ENCODE results near the gene DENND1A.

Gene DENND1A

DNA sequence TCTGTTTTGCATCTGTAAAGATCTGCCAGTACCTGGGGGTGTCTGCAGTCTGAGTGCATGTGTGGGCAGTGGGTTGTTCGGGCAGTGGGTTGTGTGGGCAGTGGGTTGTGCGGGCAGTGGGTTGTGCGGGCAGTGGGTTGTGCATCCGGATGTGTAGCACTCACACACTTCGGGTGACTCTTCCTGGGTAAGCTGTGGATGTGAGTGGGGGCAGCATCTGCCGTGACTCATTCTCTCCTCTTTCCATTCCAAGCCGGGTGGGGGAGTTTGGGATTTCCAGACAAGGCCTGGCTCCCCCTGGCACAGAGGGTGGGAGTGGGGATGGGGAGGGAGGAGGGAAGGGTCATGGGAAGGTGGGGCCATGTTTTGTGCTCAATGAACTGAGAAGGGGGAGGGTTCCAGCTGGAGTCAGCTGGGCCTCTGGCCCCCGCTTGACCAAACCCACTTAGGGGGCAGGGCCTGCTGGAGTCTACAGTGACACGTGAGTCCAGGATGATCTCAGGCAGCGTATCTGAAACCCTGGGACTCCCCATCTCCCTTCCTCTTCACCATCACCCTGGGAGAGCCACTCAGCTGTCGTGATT is 565.6 kb downstream of the DENND1A start:
- no CpG with 5 or more reads among the region's 11 CpGs for WGBS, 2 donors (ENCODE audit: extremely low coverage in 2 of 2, insufficient read length in 2 of 2, insufficient replicate concordance in 1 of 2)
- H3K4me2 ChIP-seq (ENCODE audit: insufficient read depth, low read length, poor library complexity, severe bottlenecking) = no peak overlapping the region
- H3K4me1 ChIP-seq (ENCODE audit: control insufficient read depth in 2 of 2, insufficient read depth in 1 of 2, low read depth in 1 of 2, low read length in 2 of 2) = peaks cover 47 to 48% of the 10 kb centered on the region in 2 donors
- H2BK120ac ChIP-seq (ENCODE audit: low read depth, low read length) = no peak overlapping the region
- H3K79me1 ChIP-seq (ENCODE audit: low read depth, low read length) = peaks cover 33% of the 10 kb centered on the region
- peak overlapping the region; percentile 40 for H2BK5ac ChIP-seq (ENCODE audit: low read length)
- H3K4ac ChIP-seq (ENCODE audit: low read length) = no peak overlapping the region
- H2BK12ac ChIP-seq (ENCODE audit: low read length) = peak overlapping the region; percentile 95
- H2BK15ac ChIP-seq (ENCODE audit: low read length) = no peak overlapping the region
- no peak overlapping the region for H2AFZ ChIP-seq (ENCODE audit: low read length)
- peaks cover 33 to 80% of the 10 kb centered on the region in 2 donors for H3K36me3 ChIP-seq (replicated peaks in 1 of 2; ENCODE audit: control insufficient read depth in 2 of 2, insufficient read depth in 2 of 2, low read length in 2 of 2)
- no peak for DNase-seq (ENCODE audit: low spot score)
- no peak overlapping the region for H3K14ac ChIP-seq (ENCODE audit: low read length)
- peak overlapping the region; percentile 29 for H3K27ac ChIP-seq (replicated peaks; ENCODE audit: low read length)
- H3K18ac ChIP-seq (ENCODE audit: low read length) = peak overlapping the region; percentile 63
- no peak overlapping the region for H4K91ac ChIP-seq (ENCODE audit: low read depth, low read length, poor library complexity)
- H3K9ac ChIP-seq (ENCODE audit: low read depth, low read length, poor library complexity) = no peak overlapping the region
- no peak overlapping the region for H3K4me3 ChIP-seq (ENCODE audit: low read length in 2 of 2)
- H3K9me3 ChIP-seq (replicated peaks in 1 of 2; ENCODE audit: control insufficient read depth in 2 of 2, insufficient read depth in 1 of 2, low read depth in 1 of 2, low read length in 2 of 2) = no peaks in the 10 kb centered on the region
- peak overlapping the region; percentile 38 for H3K23ac ChIP-seq (ENCODE audit: low read depth, low read length, poor library complexity)
- H3K27me3 ChIP-seq (ENCODE audit: control insufficient read depth in 3 of 3, insufficient read depth in 3 of 3, low read depth in 1 of 3, low read length in 3 of 3) = no peaks in the 10 kb centered on the region
- no peak overlapping the region for H4K8ac ChIP-seq (ENCODE audit: low read depth, low read length)
- no peak overlapping the region for H2AK5ac ChIP-seq (ENCODE audit: low read depth, low read length)

DNA sequence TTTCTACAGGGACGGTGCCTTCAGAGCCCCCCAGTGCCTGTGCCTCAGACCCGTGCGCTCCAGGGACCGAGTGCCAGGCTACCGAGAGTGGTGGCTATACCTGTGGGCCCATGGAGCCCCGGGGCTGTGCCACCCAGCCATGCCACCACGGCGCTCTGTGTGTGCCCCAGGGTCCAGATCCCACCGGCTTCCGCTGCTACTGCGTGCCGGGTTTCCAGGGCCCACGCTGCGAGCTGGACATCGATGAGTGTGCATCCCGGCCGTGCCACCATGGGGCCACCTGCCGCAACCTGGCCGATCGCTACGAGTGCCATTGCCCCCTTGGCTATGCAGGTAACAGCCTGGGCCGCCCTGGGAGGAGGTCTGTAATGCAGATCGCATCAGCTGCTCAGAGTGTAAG is 567.1 kb downstream of the DENND1A start:
- no peak overlapping the region for H4K8ac ChIP-seq (ENCODE audit: low read depth, low read length)
- H3K79me1 ChIP-seq (ENCODE audit: low read depth, low read length) = peaks cover 25% of the 10 kb centered on the region
- no peak overlapping the region for H3K4me3 ChIP-seq (ENCODE audit: low read length in 2 of 2)
- peak overlapping the region; percentile 24 for H3K9ac ChIP-seq (ENCODE audit: low read depth, low read length, poor library complexity)
- no peak overlapping the region for H2BK120ac ChIP-seq (ENCODE audit: low read depth, low read length)
- no peak overlapping the region for H2AFZ ChIP-seq (ENCODE audit: low read length)
- peak overlapping the region; percentile 82 for H2BK15ac ChIP-seq (ENCODE audit: low read length)
- no peak overlapping the region for H3K4me2 ChIP-seq (ENCODE audit: insufficient read depth, low read length, poor library complexity, severe bottlenecking)
- no CpG with 5 or more reads among the region's 23 CpGs for WGBS, 2 donors (ENCODE audit: extremely low coverage in 2 of 2, insufficient read length in 2 of 2, insufficient replicate concordance in 1 of 2)
- peaks cover 26 to 65% of the 10 kb centered on the region in 2 donors for H3K36me3 ChIP-seq (replicated peaks in 1 of 2; ENCODE audit: control insufficient read depth in 2 of 2, insufficient read depth in 2 of 2, low read length in 2 of 2)
- no peaks in the 10 kb centered on the region for H3K27me3 ChIP-seq (ENCODE audit: control insufficient read depth in 3 of 3, insufficient read depth in 3 of 3, low read depth in 1 of 3, low read length in 3 of 3)
- H3K23ac ChIP-seq (ENCODE audit: low read depth, low read length, poor library complexity) = peak overlapping the region; percentile 59
- H2BK12ac ChIP-seq (ENCODE audit: low read length) = no peak overlapping the region
- H4K91ac ChIP-seq (ENCODE audit: low read depth, low read length, poor library complexity) = no peak overlapping the region
- no peaks in the 10 kb centered on the region for H3K9me3 ChIP-seq (replicated peaks in 1 of 2; ENCODE audit: control insufficient read depth in 2 of 2, insufficient read depth in 1 of 2, low read depth in 1 of 2, low read length in 2 of 2)
- peaks cover 57% of the 10 kb centered on the region in 2 donors for H3K4me1 ChIP-seq (ENCODE audit: control insufficient read depth in 2 of 2, insufficient read depth in 1 of 2, low read depth in 1 of 2, low read length in 2 of 2)
- no peak for DNase-seq (ENCODE audit: low spot score)
- peak overlapping the region; percentile 49 for H3K14ac ChIP-seq (ENCODE audit: low read length)
- no peak overlapping the region for H3K4ac ChIP-seq (ENCODE audit: low read length)
- H2AK5ac ChIP-seq (ENCODE audit: low read depth, low read length) = peak overlapping the region; percentile 97
- H2BK5ac ChIP-seq (ENCODE audit: low read length) = peak overlapping the region; percentile 92
- H3K27ac ChIP-seq (replicated peaks; ENCODE audit: low read length) = no peak overlapping the region
- peak overlapping the region; percentile 60 for H3K18ac ChIP-seq (ENCODE audit: low read length)

DNA sequence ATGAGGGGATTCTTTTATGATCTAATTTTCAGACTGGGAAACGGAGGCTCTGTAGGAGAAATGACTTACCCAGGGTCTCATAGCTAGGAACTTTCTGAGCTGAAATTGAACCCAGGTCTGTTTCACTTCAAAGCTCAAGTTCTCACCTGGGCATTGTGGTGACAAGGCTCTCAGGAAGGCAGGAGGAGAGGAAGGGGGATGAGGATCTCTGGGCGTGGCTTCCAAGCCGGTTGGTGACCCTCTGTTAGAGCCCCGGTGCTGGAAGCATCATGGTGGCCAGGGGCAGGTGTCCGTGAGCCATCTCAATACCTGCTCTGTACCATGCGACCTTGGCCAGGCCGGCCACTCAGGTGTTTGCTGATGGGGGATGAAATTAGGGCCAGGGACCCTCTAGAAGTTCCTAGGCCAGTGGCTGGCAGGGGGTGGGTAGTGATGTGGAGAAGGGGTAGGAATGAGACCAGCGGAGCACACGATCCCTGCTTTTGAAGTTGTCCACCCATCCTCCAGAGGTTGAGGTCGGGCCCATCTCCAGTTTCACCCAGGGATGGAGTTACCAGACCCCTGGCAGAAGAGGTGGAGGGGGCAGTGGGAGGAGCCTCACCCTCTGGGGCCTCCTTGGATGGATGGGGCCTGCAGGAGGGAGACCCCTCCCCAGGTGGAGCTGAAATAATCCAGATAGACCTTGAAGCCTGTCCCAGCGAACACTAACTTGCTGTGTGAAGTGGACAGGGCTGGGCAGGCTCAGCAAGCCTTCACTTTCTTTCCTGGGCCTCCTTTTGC is 568.0 kb downstream of the DENND1A start:
- no peak overlapping the region for H2AFZ ChIP-seq (ENCODE audit: low read length)
- no peak overlapping the region for H2BK12ac ChIP-seq (ENCODE audit: low read length)
- no peak overlapping the region for H3K9ac ChIP-seq (ENCODE audit: low read depth, low read length, poor library complexity)
- H3K4me3 ChIP-seq (ENCODE audit: low read length in 2 of 2) = no peak overlapping the region
- H2AK5ac ChIP-seq (ENCODE audit: low read depth, low read length) = peak overlapping the region; percentile 10
- no peak overlapping the region for H4K8ac ChIP-seq (ENCODE audit: low read depth, low read length)
- H3K18ac ChIP-seq (ENCODE audit: low read length) = peak overlapping the region; percentile 94
- peaks cover 21 to 56% of the 10 kb centered on the region in 2 donors for H3K36me3 ChIP-seq (replicated peaks in 1 of 2; ENCODE audit: control insufficient read depth in 2 of 2, insufficient read depth in 2 of 2, low read length in 2 of 2)
- H3K14ac ChIP-seq (ENCODE audit: low read length) = no peak overlapping the region
- H3K9me3 ChIP-seq (replicated peaks in 1 of 2; ENCODE audit: control insufficient read depth in 2 of 2, insufficient read depth in 1 of 2, low read depth in 1 of 2, low read length in 2 of 2) = no peaks in the 10 kb centered on the region
- H2BK15ac ChIP-seq (ENCODE audit: low read length) = peak overlapping the region; percentile 80
- peak overlapping the region; percentile 71 for H3K4ac ChIP-seq (ENCODE audit: low read length)
- peak overlapping the region; percentile 61 for H2BK120ac ChIP-seq (ENCODE audit: low read depth, low read length)
- H3K23ac ChIP-seq (ENCODE audit: low read depth, low read length, poor library complexity) = peak overlapping the region; percentile 70
- peaks cover 57 to 61% of the 10 kb centered on the region in 2 donors for H3K4me1 ChIP-seq (ENCODE audit: control insufficient read depth in 2 of 2, insufficient read depth in 1 of 2, low read depth in 1 of 2, low read length in 2 of 2)
- H2BK5ac ChIP-seq (ENCODE audit: low read length) = peak overlapping the region; percentile 92
- H3K79me1 ChIP-seq (ENCODE audit: low read depth, low read length) = peaks cover 17% of the 10 kb centered on the region
- H3K4me2 ChIP-seq (ENCODE audit: insufficient read depth, low read length, poor library complexity, severe bottlenecking) = peak overlapping the region; percentile 36
- H3K27me3 ChIP-seq (ENCODE audit: control insufficient read depth in 3 of 3, insufficient read depth in 3 of 3, low read depth in 1 of 3, low read length in 3 of 3) = no peaks in the 10 kb centered on the region
- peak overlapping the region; percentile 77 for H4K91ac ChIP-seq (ENCODE audit: low read depth, low read length, poor library complexity)
- no CpG with 5 or more reads among the region's 11 CpGs for WGBS, 2 donors (ENCODE audit: extremely low coverage in 2 of 2, insufficient read length in 2 of 2, insufficient replicate concordance in 1 of 2)
- no peak for DNase-seq (ENCODE audit: low spot score)
- peak overlapping the region; percentile 43 for H3K27ac ChIP-seq (replicated peaks; ENCODE audit: low read length)

DNA sequence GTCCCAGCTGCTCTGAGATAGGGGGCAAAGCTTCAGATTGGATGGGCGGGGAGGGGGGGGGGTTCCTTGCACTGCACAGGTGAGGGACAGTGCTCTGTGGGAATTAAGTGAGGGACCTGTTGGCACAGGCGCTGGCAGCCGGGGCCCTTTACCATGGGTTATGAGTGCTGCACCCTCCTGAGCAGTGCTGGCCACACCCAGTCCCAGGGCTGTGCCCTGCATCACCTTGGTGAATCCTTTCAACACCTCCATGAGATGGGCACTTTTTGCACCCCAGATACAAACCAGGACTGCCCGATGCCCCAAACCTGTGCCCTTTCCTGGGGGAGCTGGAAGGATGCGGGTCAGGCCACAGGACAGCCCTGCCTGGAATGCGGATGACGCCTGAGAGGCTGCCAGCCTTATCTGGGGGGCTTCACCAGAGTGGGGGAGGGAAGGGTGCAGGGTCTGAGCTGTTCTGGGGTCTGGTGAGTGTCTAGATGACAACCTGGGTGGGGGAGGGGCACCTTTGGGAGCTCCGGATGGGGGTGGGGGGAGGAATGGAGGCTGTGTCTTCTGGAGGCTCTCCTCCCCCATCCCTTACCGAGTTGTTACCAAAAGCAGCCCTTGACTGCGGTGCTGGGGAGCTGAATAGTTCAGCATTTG is 568.7 kb downstream of the DENND1A start:
- H3K4ac ChIP-seq (ENCODE audit: low read length) = peak overlapping the region; percentile 90
- peak overlapping the region; percentile 78 for H2BK120ac ChIP-seq (ENCODE audit: low read depth, low read length)
- H2BK15ac ChIP-seq (ENCODE audit: low read length) = peak overlapping the region; percentile 81
- DNase-seq (ENCODE audit: low spot score) = no peak
- peak overlapping the region; percentile 96 for H2BK12ac ChIP-seq (ENCODE audit: low read length)
- peak overlapping the region; percentile 75 for H4K8ac ChIP-seq (ENCODE audit: low read depth, low read length)
- peak overlapping the region; percentile 74 for H4K91ac ChIP-seq (ENCODE audit: low read depth, low read length, poor library complexity)
- H3K4me2 ChIP-seq (ENCODE audit: insufficient read depth, low read length, poor library complexity, severe bottlenecking) = no peak overlapping the region
- no peak overlapping the region for H2AFZ ChIP-seq (ENCODE audit: low read length)
- H3K36me3 ChIP-seq (replicated peaks in 1 of 2; ENCODE audit: control insufficient read depth in 2 of 2, insufficient read depth in 2 of 2, low read length in 2 of 2) = peaks cover 19 to 50% of the 10 kb centered on the region in 2 donors
- H3K9me3 ChIP-seq (replicated peaks in 1 of 2; ENCODE audit: control insufficient read depth in 2 of 2, insufficient read depth in 1 of 2, low read depth in 1 of 2, low read length in 2 of 2) = no peaks in the 10 kb centered on the region
- no CpG with 5 or more reads among the region's 10 CpGs for WGBS, 2 donors (ENCODE audit: extremely low coverage in 2 of 2, insufficient read length in 2 of 2, insufficient replicate concordance in 1 of 2)
- H3K18ac ChIP-seq (ENCODE audit: low read length) = peak overlapping the region; percentile 39
- H3K79me1 ChIP-seq (ENCODE audit: low read depth, low read length) = peaks cover 16% of the 10 kb centered on the region
- peak overlapping the region; percentile 10 for H2AK5ac ChIP-seq (ENCODE audit: low read depth, low read length)
- peaks cover 57 to 61% of the 10 kb centered on the region in 2 donors for H3K4me1 ChIP-seq (ENCODE audit: control insufficient read depth in 2 of 2, insufficient read depth in 1 of 2, low read depth in 1 of 2, low read length in 2 of 2)
- peak overlapping the region; percentile 74 for H3K9ac ChIP-seq (ENCODE audit: low read depth, low read length, poor library complexity)
- peak overlapping the region; percentile 83 for H3K14ac ChIP-seq (ENCODE audit: low read length)
- no peaks in the 10 kb centered on the region for H3K27me3 ChIP-seq (ENCODE audit: control insufficient read depth in 3 of 3, insufficient read depth in 3 of 3, low read depth in 1 of 3, low read length in 3 of 3)
- peak overlapping the region; percentile 35 for H3K23ac ChIP-seq (ENCODE audit: low read depth, low read length, poor library complexity)
- H3K27ac ChIP-seq (replicated peaks; ENCODE audit: low read length) = peak overlapping the region; percentile 17
- no peak overlapping the region for H3K4me3 ChIP-seq (ENCODE audit: low read length in 2 of 2)
- H2BK5ac ChIP-seq (ENCODE audit: low read length) = peak overlapping the region; percentile 55

All from neuronal stem cell (in vitro differentiated cells).